B cell (primary cell): ENCODE measurements around the gene GSTM5. TPM values are rescaled to one million over a fixed set of nuclear protein-coding genes. Genes with fewer than 3 reads are reported as not detected.

Source experiments
- ATAC-seq: fragments of 200-7000 bp; cut with Tn5 transposase; one replicate; pipeline ENCODE4 v1.10.0; 2021; ENCODE audit warnings: low read depth, mild to moderate bottlenecking, moderate number of reproducible peaks, moderate library complexity
- CTCF ChIA-PET: fragments of 350-600 bp; sonication (Branson Sonifier 250); formaldehyde crosslinking; loops from one replicate; lab custom pipeline; 2021; ENCODE audit warnings: antibody characterized with exemption, inconsistent platforms; lab: Charles Lee
- POLR2A ChIA-PET: fragments of 350-600 bp; sonication (Branson Sonifier 250); formaldehyde crosslinking; loops from one replicate; lab custom pipeline; 2021; ENCODE audit warnings: antibody characterized with exemption; lab: Charles Lee
- DNase-seq: peaks from one replicate; pipeline ENCODE4 v3.0.0; 2013
- H2AFZ ChIP-seq: 2 replicates; pipeline ENCODE4 v1.6.1; 2012; ENCODE audit warnings: mild to moderate bottlenecking, low read depth, low read length; ENCODE audit not compliant: insufficient read depth, poor library complexity, severe bottlenecking
- H3K27ac ChIP-seq, 2 donors: 1 replicate in 1 of 2; 2 replicates in 1 of 2; pipeline ENCODE4 v1.5.1; 2012 to 2013; ENCODE audit warnings: low read length in 2 of 2, mild to moderate bottlenecking in 2 of 2, moderate library complexity in 1 of 2
- H3K27me3 ChIP-seq, 4 experiments: fragments of 200-600 bp in 1 of 4; sonication (generic) in 1 of 4; replicated peaks in 1 of 4; 1 replicate in 2 of 4; 2 replicates in 2 of 4; pipeline versions ENCODE4 v1.6.1 to v1.7.0; 2013 to 2016; ENCODE audit warnings: low read length in 3 of 4, mild to moderate bottlenecking in 2 of 4, mixed read lengths in 1 of 4, moderate library complexity in 1 of 4; ENCODE audit not compliant: insufficient read depth in 4 of 4, control insufficient read depth in 3 of 4; ENCODE audit errors: control extremely low read depth in 1 of 4
- H3K36me3 ChIP-seq, 2 experiments: replicated peaks in 1 of 2; 1 replicate in 1 of 2; 2 replicates in 1 of 2; pipeline versions ENCODE4 v1.6.1 to v1.7.1; 2013; ENCODE audit warnings: low read length in 1 of 2; ENCODE audit not compliant: insufficient read depth in 2 of 2, control insufficient read depth in 1 of 2; ENCODE audit errors: control extremely low read depth in 1 of 2, extremely low read depth in 1 of 2
- H3K4me1 ChIP-seq, 2 donors: fragments of 200-600 bp in 1 of 2; sonication (generic) in 1 of 2; 1 replicate in 1 of 2; 2 replicates in 1 of 2; pipeline versions ENCODE4 v1.5.1 to v1.6.1; 2013 to 2017; ENCODE audit warnings: low read length in 2 of 2; ENCODE audit not compliant: control insufficient read depth in 2 of 2, insufficient read depth in 2 of 2
- H3K4me2 ChIP-seq: replicated peaks from 2 replicates; pipeline ENCODE3; 2012; ENCODE audit warnings: mild to moderate bottlenecking, low read depth, low read length; ENCODE audit not compliant: poor library complexity, severe bottlenecking
- H3K4me3 ChIP-seq, 5 experiments: fragments of 200-600 bp in 1 of 5; sonication (generic) in 1 of 5; 1 replicate in 3 of 5; 2 replicates in 2 of 5; pipeline versions ENCODE4 v1.5.1 to v1.7.0; 2011 to 2016; ENCODE audit warnings: low read length in 4 of 5, mild to moderate bottlenecking in 4 of 5, low read depth in 2 of 5, control low read depth in 1 of 5, moderate library complexity in 1 of 5; ENCODE audit not compliant: insufficient read depth in 1 of 5; ENCODE audit errors: control extremely low read depth in 1 of 5, extremely low read depth in 1 of 5
- H3K79me2 ChIP-seq: fragments of 200-600 bp; sonication (generic); one replicate; pipeline ENCODE4 v1.6.0; 2016; ENCODE audit warnings: low read length; ENCODE audit not compliant: control insufficient read depth, insufficient read depth
- H3K9ac ChIP-seq: fragments of 200-600 bp; sonication (generic); 2 replicates; pipeline ENCODE4 v1.6.1; 2017; ENCODE audit warnings: mild to moderate bottlenecking, low read length, moderate library complexity
- H3K9me3 ChIP-seq, 3 donors: one replicate each; pipeline versions ENCODE4 v1.6.1 to v1.7.1; 2013; ENCODE audit warnings: low read length in 2 of 3; ENCODE audit not compliant: control insufficient read depth in 2 of 3, insufficient read depth in 1 of 3; ENCODE audit errors: control extremely low read depth in 1 of 3
- H4K20me1 ChIP-seq: 2 replicates; pipeline ENCODE4 v1.6.0; 2012; ENCODE audit warnings: mild to moderate bottlenecking, low read length; ENCODE audit not compliant: insufficient read depth, control insufficient read depth, poor library complexity, severe bottlenecking
- H3K27ac Mint-ChIP-seq: one replicate; pipeline ENCODE4 v1.8.0; 2021; ENCODE audit warnings: mixed read lengths
- H3K27me3 Mint-ChIP-seq: one replicate; pipeline ENCODE4 v1.8.0; 2021; ENCODE audit warnings: mixed read lengths
- H3K4me1 Mint-ChIP-seq: one replicate; pipeline ENCODE4 v1.8.0; 2021; ENCODE audit warnings: mixed read lengths
- H3K4me3 Mint-ChIP-seq: one replicate; pipeline ENCODE4 v1.8.0; 2021; ENCODE audit warnings: mixed read lengths
- H3K9me3 Mint-ChIP-seq: one replicate; pipeline ENCODE4 v1.8.0; 2022; ENCODE audit warnings: mixed read lengths; ENCODE audit not compliant: insufficient read depth
- EZH2 ChIP-seq: IDR thresholded peaks from 2 replicates; pipeline ENCODE4 v1.6.1; 2012; ENCODE audit warnings: borderline replicate concordance, low read depth, mild to moderate bottlenecking, moderate library complexity, low read length; ENCODE audit not compliant: insufficient read depth, poor library complexity, severe bottlenecking
- WGBS: methylation state at CpG from one replicate; pipeline ENCODE4 v1.1.5; 2013; ENCODE audit warnings: missing lambda C conversion rate; ENCODE audit not compliant: insufficient coverage; 5-methylcytosine and 5-hydroxymethylcytosine counted together
- intact Hi-C: fragments of 100-400 bp; cut with micrococcal nuclease; formaldehyde crosslinking; loops from one replicate; pipeline ENCODE4 v1.10.0; 2022
- polyA plus RNA-seq: library from polyadenylated mRNA; depleted of rRNA; stranded (reverse); fragments of >200 nt; gene quantifications from 2 replicates; pipeline ENCODE4 v1.2.3, GENCODE V29; 2012
- total RNA-seq, 2 donors: library from RNA; stranded (reverse); fragments of 120-200 nt in 1 of 2; gene quantifications; 1 replicate in 1 of 2; 2 replicates in 1 of 2; pipeline versions ENCODE4 v1.2.3 to v1.2.4, GENCODE V29; 2013 to 2022
- TF ChIP-seq, protein P1 (sequence below): fragments of 200-600 bp; IDR thresholded peaks from one replicate; pipeline ENCODE4 v1.8.0; 2022; ENCODE audit warnings: antibody characterized with exemption, mild to moderate bottlenecking

The GSTM5 gene
- total and polyA plus RNA-seq, 2 donors (not counting 1 experiment from before 2014, with no cell fraction given) = 0.07 TPM; not detected in 1

DNA sequence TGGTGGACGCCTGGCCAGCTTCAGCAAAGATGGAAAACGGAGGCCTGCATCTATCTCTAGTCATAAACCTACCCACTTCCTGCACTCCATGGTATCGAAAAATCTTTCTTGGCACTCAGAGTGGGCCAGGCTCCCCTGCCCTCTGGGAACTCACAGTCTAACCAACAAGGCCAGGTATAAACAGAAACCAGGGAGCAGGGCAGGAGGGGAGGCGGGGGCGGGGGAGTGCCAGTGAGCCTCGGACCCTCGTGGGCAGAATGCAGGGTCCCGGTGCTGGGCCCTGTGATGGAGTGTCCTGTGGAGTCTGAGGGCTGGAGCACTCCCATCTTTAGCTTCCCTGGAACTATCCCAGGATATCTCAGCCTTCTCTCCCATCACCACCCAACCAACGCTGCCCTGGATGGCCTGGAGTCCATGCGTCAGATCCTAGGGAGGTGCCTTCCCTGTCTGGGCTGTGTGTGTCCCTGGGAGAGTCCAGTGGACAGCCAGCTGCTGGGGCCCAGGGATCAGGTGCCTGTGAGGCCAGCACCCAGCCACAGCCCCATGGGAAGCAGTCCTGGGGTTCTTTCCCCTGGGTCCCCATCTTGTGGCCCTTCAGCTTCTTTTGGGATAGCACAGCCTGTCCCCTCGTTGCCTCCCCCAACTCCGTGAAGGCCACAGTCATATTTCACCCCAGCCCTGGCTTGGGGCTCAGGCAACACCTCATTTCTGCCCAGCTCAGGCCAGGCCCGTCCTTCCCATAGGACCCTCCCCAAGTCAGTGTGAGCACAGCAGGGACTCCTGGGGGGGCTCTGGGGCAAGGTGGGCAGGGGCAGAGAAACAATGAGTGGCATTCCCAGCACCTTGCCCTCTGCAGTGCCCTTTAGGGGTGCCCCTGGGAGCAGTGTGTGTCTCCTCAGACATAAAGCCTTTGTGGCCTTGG is 52.8 kb downstream of the GSTM5 start:
- H3K9ac ChIP-seq = no peak overlapping the region
- no peaks in the 10 kb centered on the region for H3K36me3 ChIP-seq
- no peak for TF ChIP-seq EZH2
- TF ChIP-seq, protein P1, sequence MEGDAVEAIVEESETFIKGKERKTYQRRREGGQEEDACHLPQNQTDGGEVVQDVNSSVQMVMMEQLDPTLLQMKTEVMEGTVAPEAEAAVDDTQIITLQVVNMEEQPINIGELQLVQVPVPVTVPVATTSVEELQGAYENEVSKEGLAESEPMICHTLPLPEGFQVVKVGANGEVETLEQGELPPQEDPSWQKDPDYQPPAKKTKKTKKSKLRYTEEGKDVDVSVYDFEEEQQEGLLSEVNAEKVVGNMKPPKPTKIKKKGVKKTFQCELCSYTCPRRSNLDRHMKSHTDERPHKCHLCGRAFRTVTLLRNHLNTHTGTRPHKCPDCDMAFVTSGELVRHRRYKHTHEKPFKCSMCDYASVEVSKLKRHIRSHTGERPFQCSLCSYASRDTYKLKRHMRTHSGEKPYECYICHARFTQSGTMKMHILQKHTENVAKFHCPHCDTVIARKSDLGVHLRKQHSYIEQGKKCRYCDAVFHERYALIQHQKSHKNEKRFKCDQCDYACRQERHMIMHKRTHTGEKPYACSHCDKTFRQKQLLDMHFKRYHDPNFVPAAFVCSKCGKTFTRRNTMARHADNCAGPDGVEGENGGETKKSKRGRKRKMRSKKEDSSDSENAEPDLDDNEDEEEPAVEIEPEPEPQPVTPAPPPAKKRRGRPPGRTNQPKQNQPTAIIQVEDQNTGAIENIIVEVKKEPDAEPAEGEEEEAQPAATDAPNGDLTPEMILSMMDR = no peak
- ChIA-PET CTCF (interaction anchor here (0.6 to 1.5 kb wide), 5 partner anchors 9 to 220 kb away, joined by 3 to 4 read pairs (median 3); partner anchors contain the start of gene AHCYL1), POLR2A (no interaction called here)
- H3K9me3 ChIP-seq = no peaks in the 10 kb centered on the region
- H3K4me2 ChIP-seq = no peak overlapping the region
- Mint-ChIP-seq H3K27me3 (no peaks in the 10 kb centered on the region), H3K9me3 (no peaks in the 10 kb centered on the region), H3K4me3 (no peak overlapping the region), H3K27ac (no peak overlapping the region), H3K4me1 (no peaks in the 10 kb centered on the region)
- WGBS = 85% methylated on average over 8 of the region's 13 CpGs
- H3K27me3 ChIP-seq = no peaks in the 10 kb centered on the region
- no peaks in the 10 kb centered on the region for H3K79me2 ChIP-seq
- ATAC-seq = no peak
- DNase-seq = no peak
- H3K4me1 ChIP-seq = no peaks in the 10 kb centered on the region
- no peak overlapping the region for H3K4me3 ChIP-seq
- intact Hi-C loops = no loop called here
- no peaks in the 10 kb centered on the region for H4K20me1 ChIP-seq
- no peak overlapping the region for H2AFZ ChIP-seq
- H3K27ac ChIP-seq = no peak overlapping the region

GRCh38 chr1:109765483-109765815 is 53.4 kb downstream of the GSTM5 start:
- no peak for DNase-seq
- Mint-ChIP-seq H3K27ac (no peak overlapping the region), H3K9me3 (no peaks in the 10 kb centered on the region), H3K27me3 (no peaks in the 10 kb centered on the region), H3K4me1 (no peaks in the 10 kb centered on the region), H3K4me3 (no peak overlapping the region)
- H3K27ac ChIP-seq = no peak overlapping the region
- no peak overlapping the region for H3K9ac ChIP-seq
- intact Hi-C loops = no loop called here
- no peaks in the 10 kb centered on the region for H3K9me3 ChIP-seq
- TF ChIP-seq, protein P1 = no peak
- no peak for TF ChIP-seq EZH2
- H2AFZ ChIP-seq = no peak overlapping the region
- no peaks in the 10 kb centered on the region for H4K20me1 ChIP-seq
- POLR2A ChIA-PET = no interaction called here
- H3K79me2 ChIP-seq = no peaks in the 10 kb centered on the region
- CTCF ChIA-PET = interaction anchor here (0.9 to 1.5 kb wide), 3 partner anchors 9 to 128 kb away, joined by 3 to 4 read pairs (median 4); no protein-coding TSS in a partner anchor
- H3K4me2 ChIP-seq = no peak overlapping the region
- no peaks in the 10 kb centered on the region for H3K4me1 ChIP-seq
- 62% methylated on average over 2 of the region's 4 CpGs for WGBS
- H3K27me3 ChIP-seq = no peaks in the 10 kb centered on the region
- ATAC-seq = no peak
- H3K4me3 ChIP-seq = no peak overlapping the region
- no peaks in the 10 kb centered on the region for H3K36me3 ChIP-seq
